Karpas-422 (cell line): ENCODE data around the gene WWP2. TPM values are rescaled to one million over a fixed set of nuclear protein-coding genes. Genes with fewer than 3 reads are reported as not detected.

Source experiments
- DNase-seq: peaks from one replicate; pipeline ENCODE4 v3.0.0-alpha.2; 2015
- H2AFZ ChIP-seq: fragments of 200-600 bp; sonication (generic); 2 replicates; pipeline ENCODE4 v1.6.1; 2014; ENCODE audit warnings: antibody characterized with exemption, low read length, mixed read lengths
- H3K27ac ChIP-seq: fragments of 200-600 bp; sonication (generic); 2 replicates; pipeline ENCODE4 v1.5.1; 2014; ENCODE audit warnings: mild to moderate bottlenecking, low read length, moderate library complexity
- H3K27me3 ChIP-seq: fragments of 200-600 bp; sonication (generic); 2 replicates; pipeline ENCODE4 v1.6.1; 2014; ENCODE audit warnings: low read length, mixed read lengths
- H3K36me3 ChIP-seq: fragments of 200-600 bp; sonication (generic); 2 replicates; pipeline ENCODE4 v1.6.1; 2014; ENCODE audit warnings: low read length, mixed read lengths; ENCODE audit not compliant: insufficient read depth
- H3K4me1 ChIP-seq: fragments of 200-600 bp; sonication (generic); 2 replicates; pipeline ENCODE4 v1.6.1; 2014; ENCODE audit warnings: mild to moderate bottlenecking, low read length, mixed read lengths
- H3K4me2 ChIP-seq: fragments of 200-600 bp; sonication (generic); 2 replicates; pipeline ENCODE4 v1.6.1; 2014; ENCODE audit warnings: low read length, low read depth, mild to moderate bottlenecking; ENCODE audit not compliant: poor library complexity, severe bottlenecking
- H3K4me3 ChIP-seq: fragments of 200-600 bp; sonication (generic); 2 replicates; pipeline ENCODE4 v1.5.1; 2014; ENCODE audit warnings: mild to moderate bottlenecking, antibody characterized with exemption, low read length, mixed read lengths
- H3K79me2 ChIP-seq: fragments of 200-600 bp; sonication (generic); 2 replicates; pipeline ENCODE4 v1.6.1; 2014; ENCODE audit warnings: mild to moderate bottlenecking, low read length, mixed read lengths
- H3K9ac ChIP-seq: fragments of 200-600 bp; sonication (generic); 2 replicates; pipeline ENCODE4 v1.6.0; 2014; ENCODE audit warnings: low read length
- H3K9me2 ChIP-seq: fragments of 200-600 bp; sonication (generic), shearing (Covaris generic); replicated peaks from 2 replicates; pipeline ENCODE4 v1.6.0; 2014; ENCODE audit warnings: mild to moderate bottlenecking, low read length, moderate library complexity; ENCODE audit not compliant: insufficient read depth
- H3K9me3 ChIP-seq: fragments of 300-700, 200-600 bp; sonication (generic); 2 replicates; pipeline ENCODE4 v1.6.1; 2014; ENCODE audit warnings: low read length, mixed read lengths
- H4K20me1 ChIP-seq: fragments of 200-600 bp; sonication (generic); 2 replicates; pipeline ENCODE4 v1.6.1; 2014; ENCODE audit warnings: mild to moderate bottlenecking, antibody characterized with exemption, low read length, low read depth; ENCODE audit not compliant: insufficient read depth
- total RNA-seq: library from RNA; depleted of rRNA; stranded (reverse); fragments of >200 nt; shearing (Covaris generic); gene quantifications from 2 replicates; pipeline ENCODE4 v1.2.3, GENCODE V29; 2014; ENCODE audit warnings: low replicate concordance

WWP2 gene
- total RNA-seq, 1 experiment from 2014 or later = 30.7 TPM

- DNase-seq = no peak
- no peak overlapping the region for H3K4me3 ChIP-seq
- H3K9me3 ChIP-seq = no peaks in the 10 kb centered on the region
- no peak overlapping the region for H3K9ac ChIP-seq
- no peaks in the 10 kb centered on the region for H3K79me2 ChIP-seq
- H3K9me2 ChIP-seq = no peaks in the 10 kb centered on the region
- no peaks in the 10 kb centered on the region for H4K20me1 ChIP-seq
- no peak overlapping the region for H3K4me2 ChIP-seq
- H3K27me3 ChIP-seq = no peaks in the 10 kb centered on the region
- H2AFZ ChIP-seq = no peak overlapping the region
- no peaks in the 10 kb centered on the region for H3K4me1 ChIP-seq
- H3K27ac ChIP-seq = no peak overlapping the region
- no peaks in the 10 kb centered on the region for H3K36me3 ChIP-seq
Measured at GRCh38 chr16:69936751-69937211, 174.6 kb downstream of the WWP2 start.

- no peaks in the 10 kb centered on the region for H3K9me3 ChIP-seq
- no peak overlapping the region for H3K27ac ChIP-seq
- no peaks in the 10 kb centered on the region for H3K79me2 ChIP-seq
- no peaks in the 10 kb centered on the region for H3K27me3 ChIP-seq
- no peak overlapping the region for H3K4me2 ChIP-seq
- no peaks in the 10 kb centered on the region for H4K20me1 ChIP-seq
- DNase-seq = no peak
- H3K36me3 ChIP-seq = no peaks in the 10 kb centered on the region
- H3K9ac ChIP-seq = no peak overlapping the region
- no peaks in the 10 kb centered on the region for H3K4me1 ChIP-seq
- H3K4me3 ChIP-seq = no peak overlapping the region
- H2AFZ ChIP-seq = no peak overlapping the region
- no peaks in the 10 kb centered on the region for H3K9me2 ChIP-seq
Measured at GRCh38 chr16:69937465-69937951, 175.4 kb downstream of the WWP2 start.

- H3K79me2 ChIP-seq = no peaks in the 10 kb centered on the region
Measured at GRCh38 chr16:69938981-69939820, 177.1 kb downstream of the WWP2 start.

GRCh38 chr16:69939821-69940585, 177.9 kb downstream of the WWP2 start:
- no peaks in the 10 kb centered on the region for H3K27me3 ChIP-seq
- H3K27ac ChIP-seq = no peak overlapping the region
- no peaks in the 10 kb centered on the region for H3K36me3 ChIP-seq
- H4K20me1 ChIP-seq = no peaks in the 10 kb centered on the region
- H2AFZ ChIP-seq = no peak overlapping the region
- no peak for DNase-seq
- no peaks in the 10 kb centered on the region for H3K4me1 ChIP-seq
- no peaks in the 10 kb centered on the region for H3K9me2 ChIP-seq
- H3K4me2 ChIP-seq = no peak overlapping the region
- no peak overlapping the region for H3K9ac ChIP-seq
- no peaks in the 10 kb centered on the region for H3K79me2 ChIP-seq
- no peaks in the 10 kb centered on the region for H3K9me3 ChIP-seq
- no peak overlapping the region for H3K4me3 ChIP-seq

More at GRCh38 chr16:69938981-69939820, 177.1 kb downstream of the WWP2 start:
- no peak for DNase-seq
- Histone ChIP-seq H3K4me2 (no peak overlapping the region), H3K27me3 (no peaks in the 10 kb centered on the region), H3K4me3 (no peak overlapping the region), H3K27ac (no peak overlapping the region), H3K9me3 (no peaks in the 10 kb centered on the region), H3K36me3 (no peaks in the 10 kb centered on the region), H3K9ac (no peak overlapping the region), H4K20me1 (no peaks in the 10 kb centered on the region), H3K9me2 (no peaks in the 10 kb centered on the region), H3K4me1 (no peaks in the 10 kb centered on the region), H2AFZ (no peak overlapping the region)

GRCh38 chr16:69940676-69941075, 178.5 kb downstream of the WWP2 start:
- Histone ChIP-seq H3K27me3 (no peaks in the 10 kb centered on the region), H3K36me3 (no peaks in the 10 kb centered on the region), H4K20me1 (no peaks in the 10 kb centered on the region), H3K79me2 (no peaks in the 10 kb centered on the region), H2AFZ (no peak overlapping the region), H3K27ac (no peak overlapping the region), H3K4me3 (no peak overlapping the region), H3K4me1 (no peaks in the 10 kb centered on the region), H3K9me3 (no peaks in the 10 kb centered on the region), H3K4me2 (no peak overlapping the region), H3K9me2 (no peaks in the 10 kb centered on the region), H3K9ac (no peak overlapping the region)
- no peak for DNase-seq

- no peaks in the 10 kb centered on the region for H3K36me3 ChIP-seq
- H2AFZ ChIP-seq = no peak overlapping the region
- no peaks in the 10 kb centered on the region for H4K20me1 ChIP-seq
- H3K4me1 ChIP-seq = no peaks in the 10 kb centered on the region
- H3K9ac ChIP-seq = no peak overlapping the region
- no peak overlapping the region for H3K4me2 ChIP-seq
- no peaks in the 10 kb centered on the region for H3K79me2 ChIP-seq
- H3K27me3 ChIP-seq = no peaks in the 10 kb centered on the region
- no peak overlapping the region for H3K27ac ChIP-seq
- no peaks in the 10 kb centered on the region for H3K9me2 ChIP-seq
- no peaks in the 10 kb centered on the region for H3K9me3 ChIP-seq
- no peak for DNase-seq
- H3K4me3 ChIP-seq = no peak overlapping the region
Measured at GRCh38 chr16:69941251-69942098, 179.3 kb downstream of the WWP2 start.

- Histone ChIP-seq H3K4me1 (no peaks in the 10 kb centered on the region), H3K4me3 (no peak overlapping the region), H3K4me2 (no peak overlapping the region), H3K79me2 (no peaks in the 10 kb centered on the region), H3K36me3 (no peaks in the 10 kb centered on the region), H3K9me3 (no peaks in the 10 kb centered on the region), H3K27ac (no peak overlapping the region), H4K20me1 (no peaks in the 10 kb centered on the region), H3K9ac (no peak overlapping the region), H2AFZ (no peak overlapping the region), H3K27me3 (no peaks in the 10 kb centered on the region), H3K9me2 (no peaks in the 10 kb centered on the region)
- DNase-seq = no peak
Measured at GRCh38 chr16:69942099-69942491, 180.0 kb downstream of the WWP2 start.
